Body of pancreas (tissue), 4 donors: Measurements from ENCODE around the gene AUNIP. TPM values are rescaled to one million over a fixed set of nuclear protein-coding genes. Genes with fewer than 3 reads are reported as not detected.

Experiments
- ATAC-seq: fragments of 150-250 bp; one replicate; pipeline ENCODE4 v1.9.1; 2016
- DNase-seq, 4 donors: peaks; one replicate each; pipeline ENCODE4 v3.0.0-alpha.2; 2019
- H3K27ac ChIP-seq, 4 donors: fragments of 200-600 bp; sonication (generic); 1 replicate in 3 of 4; 2 replicates in 1 of 4; pipeline versions ENCODE4 v1.5.1 to v1.6.1; 2016 to 2019; ENCODE audit warnings: mild to moderate bottlenecking in 1 of 4, mixed read lengths in 1 of 4, moderate library complexity in 1 of 4
- H3K27me3 ChIP-seq, 2 donors: fragments of 200-600 bp; sonication (generic); one replicate each; pipeline ENCODE4 v1.6.0; 2016; ENCODE audit warnings: mild to moderate bottlenecking in 1 of 2
- H3K36me3 ChIP-seq, 2 donors: fragments of 200-600 bp; sonication (generic); replicated peaks in 1 of 2; 2 replicates each; pipeline ENCODE4 v1.5.1; 2016; ENCODE audit warnings: low read depth in 2 of 2; ENCODE audit not compliant: insufficient read depth in 1 of 2
- H3K4me1 ChIP-seq: fragments of 200-600 bp; sonication (generic); one replicate; pipeline ENCODE4 v1.6.0; 2016
- H3K4me3 ChIP-seq, 2 donors: fragments of 200-600 bp; sonication (generic); 1 replicate in 1 of 2; 2 replicates in 1 of 2; pipeline ENCODE4 v1.5.1; 2016 to 2019
- H3K9me3 ChIP-seq, 3 donors: fragments of 200-600 bp; sonication (generic); 1 replicate in 2 of 3; 2 replicates in 1 of 3; pipeline ENCODE4 v1.5.1; 2016
- CTCF ChIP-seq, 7 experiments: fragments of 450-650 bp in 4 of 7; fragments of 200-600 bp in 3 of 7; sonication (generic) in 3 of 7; IDR thresholded peaks; one replicate each; pipeline ENCODE4 v1.5.1; 2016 to 2019; ENCODE audit warnings: antibody characterized with exemption in 7 of 7
- POLR2A ChIP-seq, 3 donors: fragments of 450-650 bp; IDR thresholded peaks; one replicate each; pipeline ENCODE4 v1.6.1; 2016; ENCODE audit warnings: antibody characterized with exemption in 3 of 3, mild to moderate bottlenecking in 2 of 3
- WGBS, 2 donors: methylation state at CpG; one replicate each; pipeline ENCODE4 v1.1.5; 2017; 5-methylcytosine and 5-hydroxymethylcytosine counted together
- intact Hi-C: fragments of 100-400 bp; cut with DNase I; formaldehyde crosslinking; loops from one replicate; pipeline ENCODE4 v1.15.1; 2023
- total RNA-seq, 2 donors: library from RNA; depleted of rRNA; stranded (reverse); fragments of >200 nt; gene quantifications; one replicate each; pipeline ENCODE4 v1.1.0, GENCODE V29; 2016

AUNIP gene
- total RNA-seq, 2 donors from 2014 or later: not detected

- Histone ChIP-seq H3K27ac (no peak overlapping the region), H3K4me1 (peaks cover 27% of the 10 kb centered on the region), H3K4me3 (no peak overlapping the region), H3K9me3 (no peaks in the 10 kb centered on the region), H3K36me3 (no peaks in the 10 kb centered on the region), H3K27me3 (no peaks in the 10 kb centered on the region)
- DNase-seq (no peak), ATAC-seq (no peak)
- intact Hi-C loops: no loop called here
- 85 to 90% methylated on average over 3 of the region's 3 CpGs for WGBS, 2 donors
- TF ChIP-seq POLR2A (IDR thresholded peaks at IDR 0.05): no peak
- no peak for TF ChIP-seq CTCF (IDR thresholded peaks at IDR 0.05)
Observed at GRCh38 chr1:25902462-25902861, 43.2 kb upstream of the AUNIP start.

- peaks cover 20% of the 10 kb centered on the region for H3K4me1 ChIP-seq
- ATAC-seq (no peak), DNase-seq (no peak)
- H3K9me3 ChIP-seq: no peaks in the 10 kb centered on the region
- H3K36me3 ChIP-seq: no peaks in the 10 kb centered on the region
- TF ChIP-seq POLR2A (IDR thresholded peaks at IDR 0.05) (no peak), CTCF (IDR thresholded peaks at IDR 0.05) (no peak)
- no peak overlapping the region for H3K27ac ChIP-seq
- H3K27me3 ChIP-seq: no peaks in the 10 kb centered on the region
- intact Hi-C loops: no loop called here
- WGBS, 2 donors: 93 to 98% methylated on average over 5 of the region's 5 CpGs
- H3K4me3 ChIP-seq: no peak overlapping the region
Observed at GRCh38 chr1:25900219-25900618, 41.0 kb upstream of the AUNIP start.

GRCh38 chr1:25899792-25900191 lies 40.5 kb upstream of the AUNIP start:
- no peak for ATAC-seq
- H3K9me3 ChIP-seq: no peaks in the 10 kb centered on the region
- H3K36me3 ChIP-seq: no peaks in the 10 kb centered on the region
- H3K27me3 ChIP-seq: no peaks in the 10 kb centered on the region
- no peak overlapping the region for H3K4me3 ChIP-seq
- no peak overlapping the region for H3K27ac ChIP-seq
- intact Hi-C loops: loop anchor here (5.0 kb wide), 1 partner anchor 103 kb away; no protein-coding TSS in a partner anchor
- peaks cover 18% of the 10 kb centered on the region for H3K4me1 ChIP-seq
- no peak for TF ChIP-seq POLR2A (IDR thresholded peaks at IDR 0.05)
- no peak for TF ChIP-seq CTCF (IDR thresholded peaks at IDR 0.05)
- no peak for DNase-seq
- WGBS, 2 donors: 91 to 95% methylated on average over 6 of the region's 6 CpGs

GRCh38 chr1:25898223-25899015 lies 39.2 kb upstream of the AUNIP start:
- WGBS, 2 donors: 93 to 94% methylated on average over 11 of the region's 11 CpGs
- H3K4me1 ChIP-seq: peaks cover 11% of the 10 kb centered on the region
- no peak overlapping the region for H3K4me3 ChIP-seq
- H3K36me3 ChIP-seq: no peaks in the 10 kb centered on the region
- H3K27me3 ChIP-seq: no peaks in the 10 kb centered on the region
- no peak overlapping the region for H3K27ac ChIP-seq
- DNase-seq (no peak), ATAC-seq (no peak)
- intact Hi-C loops: loop anchor here (5.0 kb wide), 1 partner anchor 104 kb away; no protein-coding TSS in a partner anchor
- TF ChIP-seq POLR2A (IDR thresholded peaks at IDR 0.05) (no peak), CTCF (IDR thresholded peaks at IDR 0.05) (no peak)
- H3K9me3 ChIP-seq: no peaks in the 10 kb centered on the region

- no peak for DNase-seq
- Histone ChIP-seq H3K36me3 (no peaks in the 10 kb centered on the region), H3K4me3 (no peak overlapping the region), H3K27ac (no peak overlapping the region), H3K27me3 (no peaks in the 10 kb centered on the region), H3K9me3 (no peaks in the 10 kb centered on the region), H3K4me1 (peaks cover 11% of the 10 kb centered on the region)
- TF ChIP-seq CTCF (IDR thresholded peaks at IDR 0.05): no peak
- WGBS, 2 donors: 87 to 89% methylated on average over 5 of the region's 5 CpGs
- no peak for ATAC-seq
- intact Hi-C loops: loop anchor here (5.0 kb wide), 1 partner anchor 105 kb away; no protein-coding TSS in a partner anchor
Observed at GRCh38 chr1:25897754-25898153, 38.5 kb upstream of the AUNIP start.
